Smooth muscle cell (in vitro differentiated cells): Measurements from ENCODE around the gene CACNA1H. TPM values are rescaled to one million over a fixed set of nuclear protein-coding genes. Genes with fewer than 3 reads are reported as not detected.
"Not testable (repeated sequence)": the region's sequence is repeated elsewhere in the genome, so short reads cannot be mapped to it uniquely, and the experiment has no call there.

Experiments
- DNase-seq: peaks from one replicate; lab custom pipeline; 2025; ENCODE audit not compliant: unreplicated experiment; lab: John Stamatoyannopoulos, UW
- H2AFZ ChIP-seq: fragments of 200-600 bp; sonication (generic); 2 replicates; pipeline ENCODE4 v1.6.0; 2016; ENCODE audit warnings: antibody characterized with exemption, low read depth, mild to moderate bottlenecking
- H3F3A ChIP-seq: fragments of 200-600 bp; sonication (generic); 2 replicates; pipeline ENCODE4 v1.6.0; 2017; ENCODE audit warnings: antibody characterized with exemption, low read depth
- H3K27ac ChIP-seq: fragments of 200-600 bp; sonication (generic); 2 replicates; pipeline ENCODE4 v1.5.1; 2016; ENCODE audit warnings: low read depth, mild to moderate bottlenecking
- H3K27me3 ChIP-seq: fragments of 200-600 bp; sonication (generic); 2 replicates; pipeline ENCODE4 v1.6.1; 2016; ENCODE audit warnings: low read depth, mild to moderate bottlenecking
- H3K36me3 ChIP-seq: fragments of 200-600 bp; sonication (generic); 2 replicates; pipeline ENCODE4 v1.5.1; 2016; ENCODE audit warnings: low read depth
- H3K4me1 ChIP-seq: fragments of 200-600 bp; sonication (generic); 2 replicates; pipeline ENCODE4 v1.5.1; 2016; ENCODE audit warnings: low read depth
- H3K4me2 ChIP-seq: fragments of 200-600 bp; sonication (generic); 2 replicates; pipeline ENCODE4 v1.6.0; 2016; ENCODE audit warnings: mild to moderate bottlenecking
- H3K4me3 ChIP-seq: fragments of 200-600 bp; sonication (generic); 2 replicates; pipeline ENCODE4 v1.5.1; 2016; ENCODE audit warnings: mild to moderate bottlenecking
- H3K79me2 ChIP-seq: fragments of 200-600 bp; sonication (generic); 2 replicates; pipeline ENCODE4 v1.6.0; 2016; ENCODE audit warnings: low read depth, mild to moderate bottlenecking
- H3K9ac ChIP-seq: fragments of 200-600 bp; sonication (generic); 2 replicates; pipeline ENCODE4 v1.6.0; 2016; ENCODE audit warnings: low read depth
- H3K9me3 ChIP-seq: fragments of 200-600 bp; sonication (generic); replicated peaks from 2 replicates; pipeline ENCODE4 v1.5.1; 2016; ENCODE audit warnings: low read depth
- H4K20me1 ChIP-seq: fragments of 200-600 bp; sonication (generic); 2 replicates; pipeline ENCODE4 v1.6.0; 2016; ENCODE audit warnings: low read depth
- WGBS: methylation state at CpG from one replicate; pipeline ENCODE4 v1.1.7; 2016; ENCODE audit warnings: low lambda C conversion rate; 5-methylcytosine and 5-hydroxymethylcytosine counted together
- polyA plus RNA-seq: library from polyadenylated mRNA; unstranded; fragments of >200 nt; fragmentation: Nextera tagmentation; extraction: Ambion mirVana; gene quantifications from 2 replicates; pipeline ENCODE4 v1.2.1, GENCODE V29; 2016
- total RNA-seq: library from RNA; depleted of rRNA; stranded (reverse); fragments of >200 nt; gene quantifications from 2 replicates; pipeline ENCODE4 v1.2.3, GENCODE V29; 2014
- TF ChIP-seq, protein P1 (sequence below): fragments of 200-600 bp; sonication (generic); IDR thresholded peaks from 2 replicates; pipeline ENCODE4 v1.5.1; 2017; ENCODE audit warnings: borderline replicate concordance, mild to moderate bottlenecking, antibody characterized with exemption; ENCODE audit not compliant: insufficient read depth, poor library complexity, severe bottlenecking

CACNA1H gene
- total and polyA plus RNA-seq, 2 experiments from 2014 or later: 1.7 to 2.6 TPM

DNA sequence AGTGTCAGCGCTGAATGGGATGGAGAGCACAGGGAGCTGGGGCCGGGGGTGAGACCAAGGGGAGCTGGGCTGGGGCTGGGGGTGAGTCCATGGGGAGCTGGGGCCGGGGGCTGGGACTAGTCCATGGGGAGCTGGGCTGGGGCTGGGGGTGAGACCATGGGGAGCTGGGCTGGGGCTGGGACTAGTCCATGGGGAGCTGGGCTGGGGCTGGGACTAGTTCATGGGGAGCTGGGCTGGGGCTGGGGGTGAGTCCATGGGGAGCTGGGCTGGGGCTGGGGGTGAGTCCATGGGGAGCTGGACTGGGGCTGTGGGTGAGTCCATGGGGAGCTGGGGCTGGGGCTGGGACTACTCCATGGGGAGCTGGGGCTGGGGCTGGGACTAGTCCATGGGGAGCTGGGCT is 101.9 kb downstream of the CACNA1H start:
- no CpG with 5 or more reads among the region's 3 CpGs for WGBS
- H2AFZ ChIP-seq: not testable (repeated sequence)

DNA sequence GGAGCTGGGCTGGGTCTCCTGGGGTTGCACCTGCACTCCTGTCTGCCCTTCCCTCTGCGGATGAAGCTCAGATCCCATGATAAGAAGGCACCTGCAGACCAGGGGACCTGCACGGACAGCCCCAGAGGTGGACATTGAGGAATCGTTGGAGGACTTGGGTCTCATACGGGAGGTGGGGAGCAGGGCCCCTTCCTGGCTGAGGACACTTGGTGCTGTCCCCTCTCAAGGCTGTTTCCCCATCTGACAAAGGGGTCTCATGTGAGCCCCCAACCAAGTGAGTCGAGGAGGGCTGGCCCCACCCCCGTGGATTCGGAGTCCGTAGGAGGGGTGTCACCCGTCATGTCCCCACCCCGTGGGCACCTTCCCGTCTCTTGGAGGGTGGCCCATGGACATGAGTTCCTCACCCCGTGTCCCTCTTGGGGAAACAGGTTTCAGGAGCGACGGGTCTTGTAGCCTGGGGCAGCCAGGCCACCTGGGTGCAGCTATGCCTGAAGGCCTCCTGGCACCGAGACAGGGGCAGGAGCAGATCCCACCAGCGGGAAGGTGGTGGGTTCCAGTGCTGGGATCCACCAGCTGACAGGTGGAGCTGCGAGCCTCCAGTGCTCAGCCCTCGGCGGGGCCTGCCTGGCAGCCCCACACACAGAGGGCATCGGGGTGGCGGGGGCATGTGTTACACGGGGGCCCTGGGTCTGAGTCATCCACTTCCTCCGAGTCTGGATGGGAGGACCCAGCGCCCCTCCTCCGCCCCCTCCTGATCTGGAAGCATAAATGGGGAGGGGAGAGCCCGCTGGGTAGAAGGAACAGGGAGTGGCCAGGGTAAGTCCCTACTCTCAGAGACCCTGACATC is 102.6 kb downstream of the CACNA1H start, which contains the start of gene TPSD1:
TPSD1 (plus strand) TSS at position 794 of the 847 bp plus-strand sequence. CDS start 212 bp downstream, outside the sequence.
- not testable (repeated sequence) for H3K4me2 ChIP-seq, H3K27ac ChIP-seq, H3K36me3 ChIP-seq, H3K9ac ChIP-seq, H3K9me3 ChIP-seq, DNase-seq, H3K4me1 ChIP-seq, H3K4me3 ChIP-seq, H3K79me2 ChIP-seq, H2AFZ ChIP-seq, H4K20me1 ChIP-seq, H3F3A ChIP-seq
- peaks cover 11% of the 10 kb centered on the region for H3K27me3 ChIP-seq
- 80% methylated on average over 24 of the region's 26 CpGs for WGBS

More for the DNA sequence above, 101.9 kb downstream of the CACNA1H start:
- H3K27me3 ChIP-seq, H3K36me3 ChIP-seq, DNase-seq, H3K4me3 ChIP-seq, H3K9ac ChIP-seq, H4K20me1 ChIP-seq, H3K27ac ChIP-seq, H3K9me3 ChIP-seq, H3K79me2 ChIP-seq, H3K4me1 ChIP-seq, H3F3A ChIP-seq, H3K4me2 ChIP-seq: not testable (repeated sequence)

DNA sequence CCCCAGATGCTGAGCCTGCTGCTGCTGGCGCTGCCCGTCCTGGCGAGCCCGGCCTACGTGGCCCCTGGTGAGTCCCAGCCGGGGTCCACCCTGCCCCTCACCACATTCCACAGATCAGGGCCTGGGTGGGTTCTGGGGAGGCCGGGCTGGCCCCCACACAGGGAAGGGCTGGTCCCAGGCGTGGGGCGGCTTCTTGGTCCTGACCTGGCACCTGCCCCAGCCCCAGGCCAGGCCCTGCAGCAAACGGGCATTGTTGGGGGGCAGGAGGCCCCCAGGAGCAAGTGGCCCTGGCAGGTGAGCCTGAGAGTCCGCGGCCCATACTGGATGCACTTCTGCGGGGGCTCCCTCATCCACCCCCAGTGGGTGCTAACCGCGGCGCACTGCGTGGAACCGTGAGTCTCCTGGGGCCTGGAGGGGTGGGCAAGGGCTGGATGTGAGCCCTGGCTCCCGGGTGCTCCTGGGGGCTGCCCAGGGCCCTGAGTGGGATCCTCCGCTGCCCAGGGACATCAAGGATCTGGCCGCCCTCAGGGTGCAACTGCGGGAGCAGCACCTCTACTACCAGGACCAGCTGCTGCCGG is 103.5 kb downstream of the CACNA1H start:
- not testable (repeated sequence) for H3K4me3 ChIP-seq, H3K4me2 ChIP-seq, H2AFZ ChIP-seq, H3K36me3 ChIP-seq, DNase-seq, H4K20me1 ChIP-seq, H3K27ac ChIP-seq, H3K4me1 ChIP-seq, H3F3A ChIP-seq, H3K79me2 ChIP-seq, H3K9me3 ChIP-seq, H3K9ac ChIP-seq
- peaks cover 11% of the 10 kb centered on the region for H3K27me3 ChIP-seq
- WGBS: 88% methylated on average over 18 of the region's 23 CpGs

DNA sequence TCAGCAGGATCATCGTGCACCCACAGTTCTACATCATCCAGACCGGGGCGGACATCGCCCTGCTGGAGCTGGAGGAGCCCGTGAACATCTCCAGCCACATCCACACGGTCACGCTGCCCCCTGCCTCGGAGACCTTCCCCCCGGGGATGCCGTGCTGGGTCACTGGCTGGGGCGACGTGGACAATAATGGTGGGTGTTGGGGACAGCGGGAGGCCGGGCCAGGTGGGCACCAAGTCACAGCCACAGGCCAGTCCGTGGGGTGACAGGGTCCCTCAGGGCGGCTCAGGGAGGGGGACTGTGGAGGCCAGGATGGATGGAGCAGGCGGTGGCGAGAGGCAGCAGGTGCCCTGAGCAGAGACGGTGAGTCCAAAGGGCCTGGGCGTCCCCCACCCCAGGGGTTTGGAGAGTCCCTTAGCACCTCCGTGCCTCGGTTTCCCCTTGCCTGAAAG is 104.0 kb downstream of the CACNA1H start:
- H3K9me3 ChIP-seq: no peaks in the 10 kb centered on the region
- H2AFZ ChIP-seq: no peak overlapping the region
- H3K79me2 ChIP-seq: no peaks in the 10 kb centered on the region
- 89% methylated on average over 22 of the region's 22 CpGs for WGBS
- H3K4me1 ChIP-seq: no peaks in the 10 kb centered on the region
- H3K36me3 ChIP-seq: no peaks in the 10 kb centered on the region
- H3K27me3 ChIP-seq: peaks cover 11% of the 10 kb centered on the region
- DNase-seq: no peak
- H3K27ac ChIP-seq: no peak overlapping the region
- TF ChIP-seq, protein P1, sequence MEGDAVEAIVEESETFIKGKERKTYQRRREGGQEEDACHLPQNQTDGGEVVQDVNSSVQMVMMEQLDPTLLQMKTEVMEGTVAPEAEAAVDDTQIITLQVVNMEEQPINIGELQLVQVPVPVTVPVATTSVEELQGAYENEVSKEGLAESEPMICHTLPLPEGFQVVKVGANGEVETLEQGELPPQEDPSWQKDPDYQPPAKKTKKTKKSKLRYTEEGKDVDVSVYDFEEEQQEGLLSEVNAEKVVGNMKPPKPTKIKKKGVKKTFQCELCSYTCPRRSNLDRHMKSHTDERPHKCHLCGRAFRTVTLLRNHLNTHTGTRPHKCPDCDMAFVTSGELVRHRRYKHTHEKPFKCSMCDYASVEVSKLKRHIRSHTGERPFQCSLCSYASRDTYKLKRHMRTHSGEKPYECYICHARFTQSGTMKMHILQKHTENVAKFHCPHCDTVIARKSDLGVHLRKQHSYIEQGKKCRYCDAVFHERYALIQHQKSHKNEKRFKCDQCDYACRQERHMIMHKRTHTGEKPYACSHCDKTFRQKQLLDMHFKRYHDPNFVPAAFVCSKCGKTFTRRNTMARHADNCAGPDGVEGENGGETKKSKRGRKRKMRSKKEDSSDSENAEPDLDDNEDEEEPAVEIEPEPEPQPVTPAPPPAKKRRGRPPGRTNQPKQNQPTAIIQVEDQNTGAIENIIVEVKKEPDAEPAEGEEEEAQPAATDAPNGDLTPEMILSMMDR: no peak
- no peaks in the 10 kb centered on the region for H3F3A ChIP-seq
- no peak overlapping the region for H3K9ac ChIP-seq
- no peak overlapping the region for H3K4me2 ChIP-seq
- H4K20me1 ChIP-seq: no peaks in the 10 kb centered on the region
- no peak overlapping the region for H3K4me3 ChIP-seq

DNA sequence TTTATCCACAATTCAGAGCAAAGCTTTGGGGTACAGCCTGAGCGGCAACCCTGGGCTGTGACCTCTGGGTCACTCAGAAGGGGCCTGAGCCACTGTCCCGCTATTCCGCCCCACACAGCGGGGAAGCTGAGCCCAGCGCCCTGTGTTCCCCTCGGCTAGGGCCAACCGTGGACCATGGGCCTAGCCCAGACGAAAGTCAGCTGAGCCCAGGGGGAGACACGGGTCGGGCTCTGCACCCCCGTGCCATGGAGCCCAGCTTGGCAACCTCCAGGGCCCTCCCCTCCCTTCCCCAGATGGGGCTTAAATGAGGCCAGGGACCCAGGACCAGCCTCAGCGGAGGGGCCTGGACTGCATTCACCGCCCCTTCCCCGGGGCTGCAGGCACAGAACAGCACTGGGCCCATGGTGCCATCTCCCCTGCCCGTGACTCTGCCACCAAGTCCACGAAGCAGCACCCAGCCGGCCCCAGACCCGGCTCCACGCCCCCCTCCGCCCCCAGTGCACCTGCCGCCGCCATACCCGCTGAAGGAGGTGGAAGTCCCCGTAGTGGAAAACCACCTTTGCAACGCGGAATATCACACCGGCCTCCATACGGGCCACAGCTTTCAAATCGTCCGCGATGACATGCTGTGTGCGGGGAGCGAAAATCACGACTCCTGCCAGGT is 104.8 kb downstream of the CACNA1H start:
- Histone ChIP-seq H3K9ac (no peak overlapping the region), H2AFZ (no peak overlapping the region), H4K20me1 (no peaks in the 10 kb centered on the region), H3K9me3 (no peaks in the 10 kb centered on the region), H3K36me3 (no peaks in the 10 kb centered on the region), H3K79me2 (no peaks in the 10 kb centered on the region), H3K4me2 (no peak overlapping the region), H3F3A (no peaks in the 10 kb centered on the region), H3K4me1 (no peaks in the 10 kb centered on the region), H3K4me3 (no peak overlapping the region), H3K27me3 (peaks cover 11% of the 10 kb centered on the region), H3K27ac (no peak overlapping the region)
- TF ChIP-seq, protein P1: no peak
- WGBS: 89% methylated on average over 26 of the region's 34 CpGs
- no peak for DNase-seq
